Natural killer cell (primary cell): ENCODE measurements around the gene EEIG1. TPM values are rescaled to one million over a fixed set of nuclear protein-coding genes. Genes with fewer than 3 reads are reported as not detected.

ENCODE experiments used
- ATAC-seq, 3 donors: fragments of 150-1000 bp in 2 of 3; fragments of 200-7000 bp in 1 of 3; cut with Tn5 transposase; 1 replicate in 1 of 3; 2 replicates in 2 of 3; pipeline ENCODE4 v1.10.0; 2021; ENCODE audit warnings: mild to moderate bottlenecking in 2 of 3, moderate library complexity in 2 of 3
- DNase-seq, 2 donors: peaks; one replicate each; pipeline versions ENCODE4 v3.0.0 to v3.0.0-alpha.2; 2013 to 2021; ENCODE audit warnings: mixed read lengths in 1 of 2
- H3K27ac ChIP-seq: one replicate; pipeline ENCODE4 v1.5.1; 2013; ENCODE audit warnings: mild to moderate bottlenecking, low read length
- H3K27me3 ChIP-seq: one replicate; pipeline ENCODE4 v1.6.1; 2013; ENCODE audit warnings: low read length; ENCODE audit not compliant: control insufficient read depth, insufficient read depth
- H3K36me3 ChIP-seq: one replicate; pipeline ENCODE4 v1.6.1; 2013; ENCODE audit warnings: low read length; ENCODE audit not compliant: control insufficient read depth, insufficient read depth
- H3K4me1 ChIP-seq: one replicate; pipeline ENCODE4 v1.6.1; 2013; ENCODE audit warnings: low read length; ENCODE audit not compliant: control insufficient read depth, insufficient read depth
- H3K4me3 ChIP-seq: one replicate; pipeline ENCODE4 v1.5.1; 2013; ENCODE audit warnings: low read length
- H3K9me3 ChIP-seq: one replicate; pipeline ENCODE4 v1.6.1; 2013; ENCODE audit warnings: low read length; ENCODE audit not compliant: control insufficient read depth, insufficient read depth
- H3K27ac Mint-ChIP-seq, 2 donors: one replicate each; pipeline ENCODE4 v1.8.0; 2022; ENCODE audit warnings: mild to moderate bottlenecking in 2 of 2, mixed read lengths in 2 of 2, moderate library complexity in 1 of 2
- H3K27me3 Mint-ChIP-seq, 2 donors: one replicate each; pipeline ENCODE4 v1.8.0; 2022; ENCODE audit warnings: low read depth in 2 of 2, mixed read lengths in 2 of 2
- H3K36me3 Mint-ChIP-seq: one replicate; pipeline ENCODE4 v1.8.0; 2022; ENCODE audit warnings: mixed read lengths
- H3K4me1 Mint-ChIP-seq, 2 donors: one replicate each; pipeline ENCODE4 v1.8.0; 2022; ENCODE audit warnings: mixed read lengths in 2 of 2
- H3K4me3 Mint-ChIP-seq: one replicate; pipeline ENCODE4 v1.8.0; 2022; ENCODE audit warnings: mild to moderate bottlenecking, moderate library complexity, mixed read lengths
- H3K9me3 Mint-ChIP-seq, 2 donors: one replicate each; pipeline ENCODE4 v1.8.0; 2022; ENCODE audit warnings: mixed read lengths in 2 of 2
- CTCF ChIP-seq: fragments of 200-600 bp; IDR thresholded peaks from one replicate; pipeline ENCODE4 v1.8.0; 2022; ENCODE audit warnings: antibody characterized with exemption
- WGBS: methylation state at CpG from one replicate; pipeline ENCODE4 v1.1.7; 2013; ENCODE audit warnings: missing lambda C conversion rate; ENCODE audit not compliant: insufficient coverage; 5-methylcytosine and 5-hydroxymethylcytosine counted together
- intact Hi-C: fragments of 100-400 bp; cut with micrococcal nuclease; formaldehyde crosslinking; loops from one replicate; pipeline ENCODE4 v1.14.2; 2022
- total RNA-seq, 4 donors: library from RNA; stranded (reverse); fragments of 120-200 nt in 1 of 4; gene quantifications; one replicate each; pipeline versions ENCODE4 v1.2.3 to v1.2.4, GENCODE V29; 2013 to 2022

The EEIG1 gene
- total RNA-seq, 3 donors from 2014 or later (not counting 1 experiment from before 2014, with no cell fraction given) = 10.3 to 36.0 (median 28.2) TPM

DNA sequence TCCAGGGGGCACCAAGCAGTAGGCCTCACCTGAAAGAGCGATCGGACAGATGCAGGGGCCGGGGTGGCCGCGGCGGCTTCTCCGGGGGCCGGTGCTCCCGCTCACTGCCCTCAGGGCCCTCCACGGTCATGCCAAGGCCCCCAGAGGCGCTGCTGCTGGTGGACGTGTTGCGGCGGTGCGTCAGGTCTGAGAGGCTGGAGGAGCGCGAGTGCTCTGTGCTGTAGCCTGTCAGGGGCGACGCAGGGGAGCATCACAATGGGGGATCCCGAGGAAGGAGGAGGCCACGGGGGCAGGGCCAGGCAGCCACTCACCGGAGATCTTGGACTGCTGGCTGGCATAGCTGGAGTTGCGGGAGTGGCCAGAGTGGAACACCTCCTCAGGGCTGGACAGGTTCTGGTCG, 35.5 kb downstream of the EEIG1 start:
- no peak overlapping the region for H3K27ac ChIP-seq
- no peak overlapping the region for H3K4me3 Mint-ChIP-seq
- TF ChIP-seq CTCF = no peak
- peaks cover 0 to 14% of the 10 kb centered on the region in 2 donors for H3K4me1 Mint-ChIP-seq
- 96% methylated on average over 24 of the region's 24 CpGs for WGBS
- H3K27me3 ChIP-seq = no peaks in the 10 kb centered on the region
- H3K9me3 Mint-ChIP-seq = no peaks in the 10 kb centered on the region
- peaks cover 32% of the 10 kb centered on the region for H3K36me3 ChIP-seq
- intact Hi-C loops = no loop called here
- H3K9me3 ChIP-seq = no peaks in the 10 kb centered on the region
- H3K27ac Mint-ChIP-seq = no peak overlapping the region
- peaks cover 16% of the 10 kb centered on the region for H3K4me1 ChIP-seq
- no peak overlapping the region for H3K4me3 ChIP-seq
- ATAC-seq (no peak), DNase-seq (no peak)
- H3K36me3 Mint-ChIP-seq = no peaks in the 10 kb centered on the region
- no peaks in the 10 kb centered on the region for H3K27me3 Mint-ChIP-seq

GRCh38 chr9:127944586-127945218, 36.1 kb downstream of the EEIG1 start:
- H3K4me1 ChIP-seq = peaks cover 16% of the 10 kb centered on the region
- H3K27me3 Mint-ChIP-seq = no peaks in the 10 kb centered on the region
- no peaks in the 10 kb centered on the region for H3K36me3 Mint-ChIP-seq
- peaks cover 0 to 14% of the 10 kb centered on the region in 2 donors for H3K4me1 Mint-ChIP-seq
- no peak overlapping the region for H3K27ac ChIP-seq
- no peaks in the 10 kb centered on the region for H3K27me3 ChIP-seq
- TF ChIP-seq CTCF = no peak
- no peak overlapping the region for H3K4me3 ChIP-seq
- no peaks in the 10 kb centered on the region for H3K9me3 ChIP-seq
- no peak overlapping the region for H3K27ac Mint-ChIP-seq
- WGBS = 96% methylated on average over 38 of the region's 38 CpGs
- DNase-seq (no peak), ATAC-seq (no peak)
- H3K36me3 ChIP-seq = peaks cover 32% of the 10 kb centered on the region
- no peaks in the 10 kb centered on the region for H3K9me3 Mint-ChIP-seq
- no peak overlapping the region for H3K4me3 Mint-ChIP-seq
- intact Hi-C loops = loop anchor here (5.0 kb wide), 1 partner anchor 173 kb away; no protein-coding TSS in a partner anchor

GRCh38 chr9:127943731-127944144, 37.1 kb downstream of the EEIG1 start:
- Mint-ChIP-seq H3K36me3 (no peaks in the 10 kb centered on the region), H3K4me1 (peaks cover 0 to 14% of the 10 kb centered on the region in 2 donors), H3K4me3 (no peak overlapping the region), H3K27ac (no peak overlapping the region), H3K9me3 (no peaks in the 10 kb centered on the region), H3K27me3 (no peaks in the 10 kb centered on the region)
- intact Hi-C loops = loop anchor here (1.0 to 5.0 kb wide), 2 partner anchors 92 to 174 kb away; no protein-coding TSS in a partner anchor
- Histone ChIP-seq H3K27ac (no peak overlapping the region), H3K36me3 (peaks cover 31% of the 10 kb centered on the region), H3K4me1 (peaks cover 16% of the 10 kb centered on the region), H3K4me3 (no peak overlapping the region), H3K9me3 (no peaks in the 10 kb centered on the region), H3K27me3 (no peaks in the 10 kb centered on the region)
- peak; percentile 73 for TF ChIP-seq CTCF
- ATAC-seq = peak; percentile 79 to 93 (median 88)
- DNase-seq = peak; percentile 66 to 88
- WGBS = 38% methylated on average over 12 of the region's 13 CpGs
